K562 (cell line): ENCODE results near the gene USP10. TPM values are rescaled to one million over a fixed set of nuclear protein-coding genes. Genes with fewer than 3 reads are reported as not detected.

Experiments
- ATAC-seq: fragments of 200-7000 bp; cut with Tn5 transposase; 3 replicates; pipeline ENCODE4 v1.9.1; 2020; ENCODE audit warnings: moderate library complexity
- BruUV-seq: library from RNA; stranded (reverse); fragments of 400-500 nt; replicated peaks from 2 replicates; lab custom pipeline; 2021; lab: Mats Ljungman, UMichigan
- CTCF ChIA-PET: fragments of 300-600 bp; formaldehyde crosslinking; extraction: SDS; loops from one replicate; lab custom pipeline; 2021; ENCODE audit warnings: low intra/inter-chr PET ratio; lab: Yijun Ruan, JAX
- POLR2A ChIA-PET: fragments of 300-600, 350-650 bp; sonication (Branson Sonifier 250); formaldehyde crosslinking; extraction: SDS; loops from one replicate; lab custom pipeline; 2021; ENCODE audit warnings: antibody characterized with exemption, inconsistent platforms; lab: Yijun Ruan, JAX
- DNase-seq, 4 experiments: peaks; one replicate each; pipeline versions ENCODE4 v3.0.0 to v3.0.0-alpha.2; 2011 to 2018; ENCODE audit warnings: low spot score in 3 of 4, mixed read lengths in 3 of 4; ENCODE audit errors: extremely low read depth in 1 of 4
- FAIRE-seq: peaks from 2 replicates; lab custom pipeline; 2011; peaks lifted over from hg19 to GRCh38; lab: Jason Lieb, UNC
- H2AFZ ChIP-seq: 2 replicates; pipeline ENCODE4 v1.6.0; 2011; ENCODE audit warnings: low read depth, low read length, control low read depth, inconsistent platforms
- H3K27ac ChIP-seq: fragments of 200-600 bp; 3 replicates; pipeline ENCODE4 v1.8.0; 2011; ENCODE audit warnings: low read depth, mild to moderate bottlenecking, control low read depth, inconsistent platforms, low read length, moderate library complexity, mixed read lengths; ENCODE audit errors: extremely low read depth
- H3K27me3 ChIP-seq, 2 experiments: fragments of 300-600 bp in 1 of 2; 2 replicates in 1 of 2; 3 replicates in 1 of 2; pipeline versions ENCODE4 v1.6.0 to v1.8.0; 2011; ENCODE audit warnings: inconsistent platforms in 2 of 2, low read length in 2 of 2, mild to moderate bottlenecking in 1 of 2, mixed read lengths in 1 of 2, moderate library complexity in 1 of 2; ENCODE audit not compliant: control insufficient read depth in 2 of 2, insufficient read depth in 2 of 2
- H3K36me3 ChIP-seq: fragments of 300-600 bp; 3 replicates; pipeline ENCODE4 v1.8.0; 2011; ENCODE audit warnings: mild to moderate bottlenecking, low read length, inconsistent platforms; ENCODE audit not compliant: control insufficient read depth, insufficient read depth
- H3K4me1 ChIP-seq, 2 experiments: fragments of 200-600 bp in 1 of 2; replicated peaks in 1 of 2; 2 replicates in 1 of 2; 3 replicates in 1 of 2; pipeline versions ENCODE4 v1.5.1 to v1.8.0; 2011; ENCODE audit warnings: inconsistent platforms in 2 of 2, low read length in 2 of 2, mild to moderate bottlenecking in 1 of 2, mixed read lengths in 1 of 2, moderate library complexity in 1 of 2; ENCODE audit not compliant: control insufficient read depth in 2 of 2, insufficient read depth in 2 of 2
- H3K4me2 ChIP-seq: 2 replicates; pipeline ENCODE4 v1.6.1; 2011; ENCODE audit warnings: low read length, control low read depth, inconsistent platforms, mixed read lengths; ENCODE audit not compliant: insufficient read depth
- H3K4me3 ChIP-seq: fragments of 200-600 bp; sonication (generic), shearing (Covaris generic); 2 replicates; pipeline ENCODE4 v1.5.1; 2016; ENCODE audit warnings: control low read depth, inconsistent platforms
- H3K79me2 ChIP-seq: fragments of 200-600 bp; 3 replicates; pipeline ENCODE4 v1.8.0; 2011; ENCODE audit warnings: low read length, inconsistent platforms; ENCODE audit not compliant: control insufficient read depth, insufficient read depth
- H3K9ac ChIP-seq, 2 experiments: 2 replicates each; pipeline versions ENCODE4 v1.6.0 to v1.6.1; 2011; ENCODE audit warnings: low read depth in 2 of 2, low read length in 2 of 2, control low read depth in 1 of 2, inconsistent platforms in 1 of 2, mild to moderate bottlenecking in 1 of 2, mixed read lengths in 1 of 2; ENCODE audit not compliant: insufficient read depth in 1 of 2
- H3K9me1 ChIP-seq: one replicate; pipeline ENCODE4 v1.6.0; 2011; ENCODE audit warnings: inconsistent platforms, mild to moderate bottlenecking, low read length, moderate library complexity; ENCODE audit not compliant: control insufficient read depth, insufficient read depth
- H3K9me3 ChIP-seq: replicated peaks from 2 replicates; pipeline ENCODE4 v1.5.1; 2011; ENCODE audit warnings: low read depth, low read length, inconsistent platforms; ENCODE audit not compliant: control insufficient read depth, insufficient read depth
- H4K20me1 ChIP-seq: replicated peaks from 2 replicates; pipeline ENCODE4 v1.6.1; 2011; ENCODE audit warnings: low read length, inconsistent platforms, mixed read lengths; ENCODE audit not compliant: control insufficient read depth, insufficient read depth
- C11orf30 ChIP-seq: fragments of 450-650 bp; IDR thresholded peaks from 2 replicates; pipeline ENCODE4 v1.6.1; 2016; ENCODE audit warnings: low read depth, mild to moderate bottlenecking
- MAFF ChIP-seq: IDR thresholded peaks from 2 replicates; pipeline ENCODE4 v1.6.1; 2012; ENCODE audit warnings: low read length, improper control_type of control experiment
- MAFG ChIP-seq: fragments of 450-650 bp; conservative IDR thresholded peaks from 2 replicates; pipeline ENCODE4 v1.6.1; 2016; ENCODE audit warnings: missing genetic modification characterization, missing compliant biosample characterization
- MAFK ChIP-seq: IDR thresholded peaks from 2 replicates; pipeline ENCODE4 v1.6.1; 2011; ENCODE audit warnings: low read length, improper control_type of control experiment
- RBM25 ChIP-seq: fragments of 200-400 bp; formaldehyde crosslinking; IDR thresholded peaks from 2 replicates; pipeline ENCODE4 v1.6.1; 2018; ENCODE audit warnings: low read length, low read depth, moderate library complexity; ENCODE audit not compliant: severe bottlenecking
- ZEB2 ChIP-seq: fragments of 450-650 bp; IDR thresholded peaks from 2 replicates; pipeline ENCODE4 v1.6.1; 2016
- ZNF316 ChIP-seq: fragments of 450-650 bp; IDR thresholded peaks from 2 replicates; pipeline ENCODE4 v1.6.1; 2016
- WGBS: fragments of 100-300 bp; shearing (Covaris generic); methylation state at CpG from one replicate; pipeline ENCODE4 v1.1.6; 2016; ENCODE audit warnings: low coverage, mixed read lengths; ENCODE audit not compliant: insufficient coverage; ENCODE audit errors: missing lambda C conversion rate; 5-methylcytosine and 5-hydroxymethylcytosine counted together
- in situ Hi-C: fragments of 300-500 bp; cut with MboI; formaldehyde crosslinking; loops from 4 replicates; pipeline ENCODE4 v1.15.0; 2018; ENCODE audit warnings: inconsistent platforms, mixed read lengths
- intact Hi-C: fragments of 100-400 bp; cut with micrococcal nuclease; formaldehyde crosslinking; loops from 2 replicates; pipeline ENCODE4 v1.14.2; 2022
- polyA plus RNA-seq, 8 experiments: library from polyadenylated mRNA; depleted of rRNA in 4 of 8; stranded (reverse) in 5 of 8; unstranded in 3 of 8; fragments of >200 nt; fragmentation: Nextera tagmentation in 2 of 8; fragmentation: Illumina TruSeq in 1 of 8; extraction: Ambion mirVana in 2 of 8; extraction: Trizol in 1 of 8; gene quantifications; 2 replicates each; pipeline versions ENCODE4 v1.2.1 to v1.2.3, GENCODE V29; 2011 to 2014; ENCODE audit warnings: inconsistent platforms in 1 of 8, missing spikeins in 1 of 8
- total RNA-seq, 7 experiments: library from RNA; depleted of rRNA in 6 of 7; stranded (reverse); fragments of >200 nt in 6 of 7; fragmentation: Illumina TruSeq in 2 of 7; extraction: Trizol in 2 of 7; gene quantifications; 2 replicates each; pipeline versions ENCODE4 v1.2.1 to v1.2.3, GENCODE V29; 2011 to 2021; ENCODE audit warnings: low replicate concordance in 1 of 7
- TF ChIP-seq, protein P1 (sequence below): sonication (generic); formaldehyde crosslinking; IDR thresholded peaks from 2 replicates; pipeline ENCODE4 v1.8.1; 2023; ENCODE audit warnings: missing genetic modification reagents, mild to moderate bottlenecking, borderline replicate concordance

Gene USP10
- total and polyA plus RNA-seq, 9 of the 15 experiments (the other 6 are each of a cell fraction or from before 2014, with no cell fraction given), result 61.7 to 197 (median 116) TPM

DNA sequence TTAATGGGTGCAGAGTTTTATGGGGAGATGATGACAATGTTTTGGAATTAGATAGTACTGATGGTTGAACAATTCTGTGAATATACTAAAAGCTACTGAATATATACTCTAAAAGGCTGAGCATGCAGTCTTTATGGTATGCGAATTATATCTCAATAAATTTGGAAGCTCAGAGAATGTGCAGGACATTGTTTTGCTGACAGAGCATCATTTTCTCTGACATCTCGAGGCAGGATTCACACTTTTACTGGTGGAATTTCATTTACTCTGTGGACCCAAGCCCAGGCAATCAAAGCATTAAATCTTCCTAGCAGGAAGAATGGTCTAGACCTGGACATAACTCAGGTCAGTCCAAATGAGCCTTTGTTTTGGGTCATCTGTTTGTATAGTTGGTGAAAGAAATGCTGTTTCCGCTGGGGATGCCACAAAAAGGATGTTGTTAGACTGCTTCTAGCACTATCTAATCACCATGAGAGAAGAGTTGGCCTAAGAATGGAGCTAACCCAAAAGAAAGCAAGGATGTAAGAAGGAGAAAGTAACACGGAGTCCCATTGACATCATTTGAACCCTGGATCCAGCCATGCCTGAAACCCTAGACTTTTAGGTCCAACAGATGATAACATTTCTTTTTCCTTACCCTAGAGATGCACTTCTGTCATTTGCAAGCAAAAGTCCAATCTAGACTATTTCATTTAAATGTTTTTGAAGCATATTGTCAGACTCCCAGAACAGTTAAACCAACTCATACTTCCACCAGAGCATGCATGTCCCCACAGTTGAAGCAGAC lies 18.8 kb upstream of the USP10 start:
- intact Hi-C loops, result no loop called here
- no peaks in the 10 kb centered on the region for H3K9me1 ChIP-seq
- H3K79me2 ChIP-seq, result no peaks in the 10 kb centered on the region
- no TSS peak for BruUV-seq
- ChIA-PET POLR2A (interaction anchor here (0.7 to 1.6 kb wide), 3 partner anchors 14 to 20 kb away, joined by 3 to 4 read pairs (median 4); no protein-coding TSS in a partner anchor), CTCF (no interaction called here)
- DNase-seq, result no peak
- peaks cover 26 to 43% of the 10 kb centered on the region in 2 experiments for H3K27me3 ChIP-seq
- no peak for ATAC-seq
- no peaks in the 10 kb centered on the region for H3K9me3 ChIP-seq
- H4K20me1 ChIP-seq, result no peaks in the 10 kb centered on the region; the same call in 1 of the 2 replicates
- H3K4me3 ChIP-seq, result no peak overlapping the region
- H3K4me2 ChIP-seq, result no peak overlapping the region
- no peaks in the 10 kb centered on the region for H3K36me3 ChIP-seq
- FAIRE-seq, result no peak
- TF ChIP-seq MAFG (tag), result peak; percentile 65
- peak; percentile 65 for TF ChIP-seq C11orf30
- peak; percentile 62; the same call in 1 of the 2 replicates for TF ChIP-seq MAFK
- TF ChIP-seq, protein P1, sequence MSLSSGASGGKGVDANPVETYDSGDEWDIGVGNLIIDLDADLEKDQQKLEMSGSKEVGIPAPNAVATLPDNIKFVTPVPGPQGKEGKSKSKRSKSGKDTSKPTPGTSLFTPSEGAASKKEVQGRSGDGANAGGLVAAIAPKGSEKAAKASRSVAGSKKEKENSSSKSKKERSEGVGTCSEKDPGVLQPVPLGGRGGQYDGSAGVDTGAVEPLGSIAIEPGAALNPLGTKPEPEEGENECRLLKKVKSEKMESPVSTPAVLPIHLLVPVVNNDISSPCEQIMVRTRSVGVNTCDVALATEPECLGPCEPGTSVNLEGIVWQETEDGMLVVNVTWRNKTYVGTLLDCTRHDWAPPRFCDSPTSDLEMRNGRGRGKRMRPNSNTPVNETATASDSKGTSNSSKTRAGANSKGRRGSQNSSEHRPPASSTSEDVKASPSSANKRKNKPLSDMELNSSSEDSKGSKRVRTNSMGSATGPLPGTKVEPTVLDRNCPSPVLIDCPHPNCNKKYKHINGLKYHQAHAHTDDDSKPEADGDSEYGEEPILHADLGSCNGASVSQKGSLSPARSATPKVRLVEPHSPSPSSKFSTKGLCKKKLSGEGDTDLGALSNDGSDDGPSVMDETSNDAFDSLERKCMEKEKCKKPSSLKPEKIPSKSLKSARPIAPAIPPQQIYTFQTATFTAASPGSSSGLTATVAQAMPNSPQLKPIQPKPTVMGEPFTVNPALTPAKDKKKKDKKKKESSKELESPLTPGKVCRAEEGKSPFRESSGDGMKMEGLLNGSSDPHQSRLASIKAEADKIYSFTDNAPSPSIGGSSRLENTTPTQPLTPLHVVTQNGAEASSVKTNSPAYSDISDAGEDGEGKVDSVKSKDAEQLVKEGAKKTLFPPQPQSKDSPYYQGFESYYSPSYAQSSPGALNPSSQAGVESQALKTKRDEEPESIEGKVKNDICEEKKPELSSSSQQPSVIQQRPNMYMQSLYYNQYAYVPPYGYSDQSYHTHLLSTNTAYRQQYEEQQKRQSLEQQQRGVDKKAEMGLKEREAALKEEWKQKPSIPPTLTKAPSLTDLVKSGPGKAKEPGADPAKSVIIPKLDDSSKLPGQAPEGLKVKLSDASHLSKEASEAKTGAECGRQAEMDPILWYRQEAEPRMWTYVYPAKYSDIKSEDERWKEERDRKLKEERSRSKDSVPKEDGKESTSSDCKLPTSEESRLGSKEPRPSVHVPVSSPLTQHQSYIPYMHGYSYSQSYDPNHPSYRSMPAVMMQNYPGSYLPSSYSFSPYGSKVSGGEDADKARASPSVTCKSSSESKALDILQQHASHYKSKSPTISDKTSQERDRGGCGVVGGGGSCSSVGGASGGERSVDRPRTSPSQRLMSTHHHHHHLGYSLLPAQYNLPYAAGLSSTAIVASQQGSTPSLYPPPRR (CRISPR knock-in tag), result no peak
- TF ChIP-seq ZEB2, result no peak
- peak; percentile 30; the same call in 1 of the 2 replicates for TF ChIP-seq MAFF
- peak; percentile 85 for TF ChIP-seq ZNF316
- TF ChIP-seq RBM25, result peak; percentile 30
- in situ Hi-C loops, result no loop called here
- H3K27ac ChIP-seq, result no peak overlapping the region
- WGBS, result 2% methylated on average over 4 of the region's 4 CpGs
- H2AFZ ChIP-seq, result no peak overlapping the region
- no peak overlapping the region for H3K9ac ChIP-seq
- peaks cover 7 to 8% of the 10 kb centered on the region in 2 experiments; a peak in 4 of 5 replicates for H3K4me1 ChIP-seq
